HepG2 (cell line): ENCODE results near the gene FOXA1. TPM values are rescaled to one million over a fixed set of nuclear protein-coding genes. Genes with fewer than 3 reads are reported as not detected.

Source experiments
- ARID3A ChIP-seq: IDR thresholded peaks from 2 replicates; pipeline ENCODE4 v1.6.1; 2012; ENCODE audit warnings: low read depth, low read length, improper control_type of control experiment
- DR1 ChIP-seq: sonication (generic); formaldehyde crosslinking; IDR thresholded peaks from 2 replicates; pipeline ENCODE4 v1.8.0; 2021; ENCODE audit warnings: mild to moderate bottlenecking, missing genetic modification reagents, inconsistent platforms
- HDAC6 ChIP-seq: fragments of 200-600 bp; sonication (generic); IDR thresholded peaks from 2 replicates; pipeline ENCODE4 v1.7.0; 2017; ENCODE audit warnings: mild to moderate bottlenecking, antibody characterized with exemption, low read length, low read depth
- NFE2 ChIP-seq: sonication (generic); formaldehyde crosslinking; IDR thresholded peaks from 2 replicates; pipeline ENCODE4 v1.4.0; 2020; ENCODE audit warnings: missing genetic modification reagents
- RARA ChIP-seq: IDR thresholded peaks from 2 replicates; pipeline ENCODE4 v1.6.1; 2016; ENCODE audit warnings: missing genetic modification reagents, missing compliant biosample characterization
- ZBTB34 ChIP-seq: sonication (generic); formaldehyde crosslinking; IDR thresholded peaks from 2 replicates; pipeline ENCODE4 v1.8.0; 2022; ENCODE audit warnings: mild to moderate bottlenecking, missing genetic modification reagents
- ZHX2 ChIP-seq, 2 experiments: sonication (generic) in 1 of 2; formaldehyde crosslinking in 1 of 2; IDR thresholded peaks; 2 replicates each; pipeline versions ENCODE4 v1.6.1 to v1.9.0; 2014 to 2022; ENCODE audit warnings: antibody characterized with exemption in 1 of 2, borderline replicate concordance in 1 of 2, inconsistent platforms in 1 of 2, low read depth in 1 of 2, missing genetic modification reagents in 1 of 2
- ZMYM3 ChIP-seq: sonication (generic); formaldehyde crosslinking; IDR thresholded peaks from 2 replicates; pipeline ENCODE4 v1.5.1; 2020; ENCODE audit warnings: mild to moderate bottlenecking, missing genetic modification reagents
- ZNF496 ChIP-seq: sonication (generic); formaldehyde crosslinking; IDR thresholded peaks from 2 replicates; pipeline ENCODE4 v1.8.1; 2023; ENCODE audit warnings: mild to moderate bottlenecking, moderate library complexity, missing genetic modification reagents; ENCODE audit not compliant: insufficient replicate concordance
- ZNF570 ChIP-seq: sonication (generic); formaldehyde crosslinking; IDR thresholded peaks from 2 replicates; pipeline ENCODE4 v1.4.0; 2020; ENCODE audit warnings: mild to moderate bottlenecking, missing genetic modification reagents, borderline replicate concordance
- polyA plus RNA-seq, 8 experiments: library from polyadenylated mRNA; depleted of rRNA in 3 of 8; stranded (reverse) in 7 of 8; unstranded in 1 of 8; fragments of >200 nt; fragmentation: Illumina TruSeq in 4 of 8; extraction: Trizol in 4 of 8; gene quantifications; 2 replicates each; pipeline versions ENCODE4 v1.2.1 to v1.2.3, GENCODE V29; 2011 to 2016; ENCODE audit warnings: low read depth in 4 of 8, missing spikeins in 1 of 8, mixed read lengths in 1 of 8; ENCODE audit not compliant: insufficient read depth in 1 of 8
- total RNA-seq, 5 experiments: library from RNA; depleted of rRNA; stranded (reverse); fragments of >200 nt; fragmentation: Illumina TruSeq; extraction: Trizol; gene quantifications; 2 replicates each; pipeline ENCODE4 v1.2.3, GENCODE V29; 2016; ENCODE audit warnings: low read depth in 1 of 5
- TF ChIP-seq, protein P1 (sequence below): sonication (generic); formaldehyde crosslinking; IDR thresholded peaks from 2 replicates; pipeline ENCODE4 v1.4.0; 2020; ENCODE audit warnings: missing genetic modification reagents, borderline replicate concordance
- TF ChIP-seq, protein P2 (sequence below): sonication (generic); formaldehyde crosslinking; IDR thresholded peaks from 2 replicates; pipeline ENCODE4 v1.5.0; 2020; ENCODE audit warnings: missing genetic modification reagents

FOXA1 gene
- total and polyA plus RNA-seq, 2 of the 13 experiments (the other 11 are each of a cell fraction or from before 2014, with no cell fraction given), result 43.4 to 58.6 TPM

GRCh38 chr14:37595809-37596621 lies 966 bp upstream of the FOXA1 start (continued):
- TF ChIP-seq HDAC6 (no peak; the same call in 1 of the 2 replicates), NFE2 (CRISPR knock-in tag) (0 out of 2 replicates have a peak, but pooled peaks have one; percentile 10), RARA (CRISPR knock-in tag) (peak; percentile 94), ZNF570 (CRISPR knock-in tag) (peak; percentile 73), ZNF496 (CRISPR knock-in tag) (no peak), ZMYM3 (CRISPR knock-in tag) (peak; percentile 77; the same call in 1 of the 2 replicates), ARID3A (peak; percentile 73; the same call in 1 of the 2 replicates), DR1 (peak; percentile 62; the same call in 1 of the 2 replicates), ZBTB34 (CRISPR knock-in tag) (peak; percentile 89; the same call in 1 of the 2 replicates), ZHX2 (IDR thresholded peaks at IDR 0.05; ENCODE audit: low read depth) (no peak; the same call in 1 of the 2 replicates), ZHX2 (CRISPR knock-in tag; IDR thresholded peaks at IDR 0.05; ENCODE audit: borderline replicate concordance) (peak; percentile 97; the same call in 1 of the 2 replicates)
- TF ChIP-seq, protein P1, sequence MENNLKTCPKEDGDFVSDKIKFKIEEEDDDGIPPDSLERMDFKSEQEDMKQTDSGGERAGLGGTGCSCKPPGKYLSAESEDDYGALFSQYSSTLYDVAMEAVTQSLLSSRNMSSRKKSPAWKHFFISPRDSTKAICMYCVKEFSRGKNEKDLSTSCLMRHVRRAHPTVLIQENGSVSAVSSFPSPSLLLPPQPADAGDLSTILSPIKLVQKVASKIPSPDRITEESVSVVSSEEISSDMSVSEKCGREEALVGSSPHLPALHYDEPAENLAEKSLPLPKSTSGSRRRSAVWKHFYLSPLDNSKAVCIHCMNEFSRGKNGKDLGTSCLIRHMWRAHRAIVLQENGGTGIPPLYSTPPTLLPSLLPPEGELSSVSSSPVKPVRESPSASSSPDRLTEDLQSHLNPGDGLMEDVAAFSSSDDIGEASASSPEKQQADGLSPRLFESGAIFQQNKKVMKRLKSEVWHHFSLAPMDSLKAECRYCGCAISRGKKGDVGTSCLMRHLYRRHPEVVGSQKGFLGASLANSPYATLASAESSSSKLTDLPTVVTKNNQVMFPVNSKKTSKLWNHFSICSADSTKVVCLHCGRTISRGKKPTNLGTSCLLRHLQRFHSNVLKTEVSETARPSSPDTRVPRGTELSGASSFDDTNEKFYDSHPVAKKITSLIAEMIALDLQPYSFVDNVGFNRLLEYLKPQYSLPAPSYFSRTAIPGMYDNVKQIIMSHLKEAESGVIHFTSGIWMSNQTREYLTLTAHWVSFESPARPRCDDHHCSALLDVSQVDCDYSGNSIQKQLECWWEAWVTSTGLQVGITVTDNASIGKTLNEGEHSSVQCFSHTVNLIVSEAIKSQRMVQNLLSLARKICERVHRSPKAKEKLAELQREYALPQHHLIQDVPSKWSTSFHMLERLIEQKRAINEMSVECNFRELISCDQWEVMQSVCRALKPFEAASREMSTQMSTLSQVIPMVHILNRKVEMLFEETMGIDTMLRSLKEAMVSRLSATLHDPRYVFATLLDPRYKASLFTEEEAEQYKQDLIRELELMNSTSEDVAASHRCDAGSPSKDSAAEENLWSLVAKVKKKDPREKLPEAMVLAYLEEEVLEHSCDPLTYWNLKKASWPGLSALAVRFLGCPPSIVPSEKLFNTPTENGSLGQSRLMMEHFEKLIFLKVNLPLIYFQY (CRISPR knock-in tag), result peak; percentile 98
- TF ChIP-seq, protein P2, sequence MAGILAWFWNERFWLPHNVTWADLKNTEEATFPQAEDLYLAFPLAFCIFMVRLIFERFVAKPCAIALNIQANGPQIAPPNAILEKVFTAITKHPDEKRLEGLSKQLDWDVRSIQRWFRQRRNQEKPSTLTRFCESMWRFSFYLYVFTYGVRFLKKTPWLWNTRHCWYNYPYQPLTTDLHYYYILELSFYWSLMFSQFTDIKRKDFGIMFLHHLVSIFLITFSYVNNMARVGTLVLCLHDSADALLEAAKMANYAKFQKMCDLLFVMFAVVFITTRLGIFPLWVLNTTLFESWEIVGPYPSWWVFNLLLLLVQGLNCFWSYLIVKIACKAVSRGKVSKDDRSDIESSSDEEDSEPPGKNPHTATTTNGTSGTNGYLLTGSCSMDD (CRISPR knock-in tag), result no peak; the same call in 1 of the 2 replicates
